Measurements from ENCODE around the gene HS3ST3A1.

The HS3ST3A1 gene

GRCh38 chr17:13546851-13547250, 54.9 kb downstream of the HS3ST3A1 start:
- peaks cover 38% of the 10 kb centered on the region for H3K9me3 Mint-ChIP-seq
- H3K4me1 Mint-ChIP-seq = peaks cover 22% of the 10 kb centered on the region
- H3K4me3 Mint-ChIP-seq = no peak overlapping the region
- TF ChIP-seq CTCF (IDR thresholded peaks at IDR 0.05) = no peak
- H3K36me3 Mint-ChIP-seq (ENCODE audit: low read depth) = peaks cover 82% of the 10 kb centered on the region
- DNase-seq = no peak
- H3K27me3 Mint-ChIP-seq (ENCODE audit: low read depth, poor library complexity) = no peaks in the 10 kb centered on the region
- H3K27ac Mint-ChIP-seq = no peak overlapping the region

- DNase-seq = no peak
- peaks cover 32% of the 10 kb centered on the region for H3K9me3 Mint-ChIP-seq
- peaks cover 82% of the 10 kb centered on the region for H3K36me3 Mint-ChIP-seq (ENCODE audit: low read depth)
- peaks cover 25% of the 10 kb centered on the region for H3K4me1 Mint-ChIP-seq
- H3K27me3 Mint-ChIP-seq (ENCODE audit: low read depth, poor library complexity) = no peaks in the 10 kb centered on the region
- no peak overlapping the region for H3K4me3 Mint-ChIP-seq
- TF ChIP-seq CTCF (IDR thresholded peaks at IDR 0.05) = no peak
- no peak overlapping the region for H3K27ac Mint-ChIP-seq
These were observed 55.8 kb downstream of the HS3ST3A1 start for GRCh38 chr17:13545941-13546340.

GRCh38 chr17:13544765-13545164, 57.0 kb downstream of the HS3ST3A1 start:
- H3K4me1 Mint-ChIP-seq = peaks cover 31% of the 10 kb centered on the region
- H3K27ac Mint-ChIP-seq = peak overlapping the region; percentile 26
- DNase-seq = no peak
- peaks cover 20% of the 10 kb centered on the region for H3K9me3 Mint-ChIP-seq
- H3K27me3 Mint-ChIP-seq (ENCODE audit: low read depth, poor library complexity) = no peaks in the 10 kb centered on the region
- H3K36me3 Mint-ChIP-seq (ENCODE audit: low read depth) = peaks cover 82% of the 10 kb centered on the region
- no peak for TF ChIP-seq CTCF (IDR thresholded peaks at IDR 0.05)
- H3K4me3 Mint-ChIP-seq = no peak overlapping the region

GRCh38 chr17:13544292-13544691, 57.4 kb downstream of the HS3ST3A1 start:
- no peak overlapping the region for H3K4me3 Mint-ChIP-seq
- DNase-seq = no peak
- peaks cover 82% of the 10 kb centered on the region for H3K36me3 Mint-ChIP-seq (ENCODE audit: low read depth)
- H3K4me1 Mint-ChIP-seq = peaks cover 31% of the 10 kb centered on the region
- no peak for TF ChIP-seq CTCF (IDR thresholded peaks at IDR 0.05)
- peaks cover 15% of the 10 kb centered on the region for H3K9me3 Mint-ChIP-seq
- H3K27ac Mint-ChIP-seq = peak overlapping the region; percentile 64
- H3K27me3 Mint-ChIP-seq (ENCODE audit: low read depth, poor library complexity) = no peaks in the 10 kb centered on the region

GRCh38 chr17:13542636-13543035, 59.1 kb downstream of the HS3ST3A1 start:
- Mint-ChIP-seq H3K9me3 (peaks cover 7% of the 10 kb centered on the region), H3K36me3 (ENCODE audit: low read depth) (peaks cover 82% of the 10 kb centered on the region), H3K27me3 (ENCODE audit: low read depth, poor library complexity) (no peaks in the 10 kb centered on the region), H3K4me3 (no peak overlapping the region), H3K4me1 (peaks cover 31% of the 10 kb centered on the region), H3K27ac (no peak overlapping the region)
- no peak for DNase-seq
- TF ChIP-seq CTCF (IDR thresholded peaks at IDR 0.05) = no peak

GRCh38 chr17:13541032-13541480, 60.7 kb downstream of the HS3ST3A1 start:
- Mint-ChIP-seq H3K4me1 (peaks cover 31% of the 10 kb centered on the region), H3K4me3 (no peak overlapping the region), H3K27me3 (ENCODE audit: low read depth, poor library complexity) (no peaks in the 10 kb centered on the region), H3K9me3 (peaks cover 18% of the 10 kb centered on the region), H3K27ac (no peak overlapping the region), H3K36me3 (ENCODE audit: low read depth) (peaks cover 82% of the 10 kb centered on the region)
- no peak for TF ChIP-seq CTCF (IDR thresholded peaks at IDR 0.05)
- DNase-seq = no peak
